ENCODE data around the gene USP40.

USP40 gene

DNA sequence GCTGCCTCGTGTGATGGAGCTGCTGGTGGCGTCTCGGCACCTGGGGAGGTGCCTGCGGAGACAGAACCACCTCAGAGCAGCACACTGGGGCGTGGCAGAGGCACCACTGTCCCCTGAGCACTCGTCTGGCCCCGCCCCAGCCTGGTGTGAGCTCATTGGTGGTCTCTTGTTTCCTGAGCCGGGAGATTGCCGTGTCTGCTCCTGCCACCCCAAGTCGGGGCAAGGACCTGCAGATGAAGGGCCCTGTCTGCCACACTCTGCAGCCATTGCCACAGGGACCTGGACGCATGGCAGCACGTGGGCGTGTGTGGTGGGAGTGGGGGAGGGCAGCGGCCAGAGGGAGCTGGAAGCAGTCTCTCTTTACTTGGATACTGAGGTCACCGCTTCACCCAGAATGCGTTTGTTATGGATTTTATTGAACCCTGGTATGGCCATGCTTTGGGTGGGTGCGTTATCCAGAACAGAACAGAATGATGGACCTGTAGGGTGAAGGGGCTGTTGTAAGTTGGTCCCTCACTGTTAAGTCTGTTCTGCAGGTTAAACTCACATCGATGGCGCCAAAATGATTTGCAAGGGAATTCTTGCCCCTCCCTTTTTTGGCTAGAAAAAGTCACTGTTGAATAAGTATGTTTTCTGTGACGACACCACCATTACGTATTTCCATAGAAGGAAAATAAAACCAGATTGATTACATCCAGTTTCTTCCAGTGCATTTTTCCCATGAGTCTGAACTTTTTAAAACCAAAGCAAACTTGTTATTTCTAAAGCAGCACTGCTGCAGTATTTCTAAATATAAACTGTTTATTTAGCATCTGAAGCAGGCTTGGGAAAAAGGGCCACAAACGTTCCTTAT is 92.0 kb downstream of the USP40 start:
- DNase-seq, result no peak

GRCh38 chr2:233473878-233474277 is 92.7 kb downstream of the USP40 start:
- DNase-seq, result no peak

GRCh38 chr2:233473386-233473791 is 93.2 kb downstream of the USP40 start:
- DNase-seq, result no peak

- no peak for DNase-seq
These were observed 95.1 kb downstream of the USP40 start for GRCh38 chr2:233471291-233472035.

DNA sequence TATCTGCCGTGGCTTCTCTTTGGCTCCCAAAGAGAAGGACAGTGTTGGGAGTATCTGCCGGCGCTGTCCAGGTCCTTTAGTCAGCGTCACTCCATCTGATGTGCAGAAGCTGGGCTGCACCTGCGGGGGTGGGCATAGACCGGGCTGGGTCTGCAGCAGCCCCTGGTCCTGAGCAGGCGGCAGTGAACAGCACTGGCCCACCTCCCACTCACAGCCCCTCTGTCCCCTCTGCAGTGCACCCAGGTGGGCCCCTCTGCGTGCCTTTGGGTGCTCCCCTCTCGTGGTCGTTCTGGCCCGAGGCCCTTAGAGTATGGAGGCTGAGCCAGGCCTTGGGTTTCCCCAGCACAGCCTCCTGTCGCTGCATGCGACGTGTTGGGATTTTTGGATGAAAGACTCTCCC is 95.7 kb downstream of the USP40 start:
- DNase-seq, result no peak

- DNase-seq, result peak; percentile 68
These were observed 96.4 kb downstream of the USP40 start for GRCh38 chr2:233470011-233470687.

- DNase-seq, result peak; percentile 53
These were observed 97.1 kb downstream of the USP40 start for GRCh38 chr2:233469261-233470010.

GRCh38 chr2:233468741-233469110 is 97.9 kb downstream of the USP40 start:
- no peak for DNase-seq

DNA sequence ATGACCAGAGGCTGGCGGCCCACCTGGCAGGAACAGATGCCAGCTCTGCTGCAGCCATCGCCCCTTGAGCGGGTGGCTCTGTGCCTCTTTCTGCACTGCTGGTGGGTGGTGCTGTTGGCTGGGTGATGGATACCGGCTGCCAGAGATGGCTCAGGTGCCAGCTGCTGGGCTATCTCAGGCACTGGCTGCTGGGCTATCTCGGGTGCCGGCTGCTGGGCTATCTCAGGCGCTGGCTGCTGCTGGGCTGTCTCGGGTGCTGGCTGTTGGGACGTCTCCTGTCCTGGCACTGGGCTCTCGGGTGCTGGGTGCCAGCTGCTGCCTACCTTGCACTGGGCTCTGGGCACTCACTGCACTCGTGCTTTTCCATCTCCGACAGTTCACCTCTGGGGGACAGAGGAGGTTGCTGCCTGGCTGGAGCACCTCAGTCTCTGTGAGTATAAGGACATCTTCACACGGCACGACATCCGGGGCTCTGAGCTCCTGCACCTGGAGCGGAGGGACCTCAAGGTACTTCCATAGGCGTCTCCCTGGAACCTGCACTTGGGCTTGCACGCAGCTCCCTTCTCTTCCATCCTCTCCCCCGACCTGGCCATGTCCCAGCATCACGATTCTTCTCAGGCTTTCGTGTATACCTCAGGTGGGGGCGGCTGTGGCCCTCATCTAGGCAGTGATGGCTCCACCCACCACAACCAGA is 98.4 kb downstream of the USP40 start:
- DNase-seq, result no peak

- no peak for DNase-seq
These were observed 99.5 kb downstream of the USP40 start for GRCh38 chr2:233466991-233467603.

DNA sequence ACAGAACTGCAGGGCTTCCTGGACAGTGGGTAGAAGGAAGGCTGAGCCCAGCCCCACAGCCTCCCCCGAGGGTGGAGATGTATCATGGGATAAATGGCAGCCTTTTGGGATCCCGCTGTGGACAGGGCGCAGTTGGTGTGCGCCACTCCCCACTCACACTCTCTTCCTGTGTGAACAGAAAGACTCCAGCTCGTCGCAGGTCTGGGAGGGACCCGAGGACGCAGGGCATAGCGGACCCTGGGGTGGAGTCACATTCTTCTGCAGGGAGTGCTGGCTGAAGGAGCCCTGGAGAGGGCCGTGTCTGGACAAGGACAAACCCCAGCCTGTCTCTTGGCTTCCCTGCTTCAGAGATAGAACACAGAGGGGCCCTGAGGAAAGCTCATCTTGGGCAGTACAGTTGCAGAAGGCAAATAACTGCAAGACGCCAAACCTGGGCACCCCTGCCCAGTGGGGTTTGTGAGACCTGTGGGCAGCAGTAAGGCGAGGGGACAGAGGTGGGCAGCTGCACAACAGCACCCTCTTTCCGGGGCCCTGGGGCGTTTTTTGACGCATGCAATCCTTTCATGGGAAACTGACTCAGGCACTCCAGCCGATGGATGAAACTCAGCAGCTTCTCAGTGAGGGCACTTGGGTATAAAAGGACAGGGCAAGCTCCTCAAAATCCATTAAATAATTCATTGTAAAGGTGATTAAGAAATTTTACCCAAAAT is 101.9 kb downstream of the USP40 start:
- DNase-seq, result no peak

DNA sequence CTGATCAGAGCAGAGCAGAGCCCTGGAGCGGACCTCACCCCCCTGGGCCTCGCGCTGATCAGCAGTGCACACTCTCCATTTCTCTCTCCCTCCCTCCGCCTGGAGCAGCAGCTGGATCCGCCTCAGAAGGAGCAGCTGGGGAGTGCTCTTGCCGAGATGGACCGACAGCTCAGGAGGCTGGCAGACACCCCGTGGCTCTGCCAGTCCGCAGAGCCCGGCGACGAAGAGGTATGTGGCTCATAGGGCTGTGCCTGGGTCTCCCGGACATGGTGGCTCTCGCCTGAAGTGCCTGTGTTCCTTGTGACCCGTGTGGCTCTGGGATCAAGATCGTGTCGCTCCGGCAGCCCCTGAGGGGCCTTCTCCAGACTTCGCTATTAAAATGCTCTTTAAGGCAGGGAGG is 102.5 kb downstream of the USP40 start:
- no peak for DNase-seq

DNA sequence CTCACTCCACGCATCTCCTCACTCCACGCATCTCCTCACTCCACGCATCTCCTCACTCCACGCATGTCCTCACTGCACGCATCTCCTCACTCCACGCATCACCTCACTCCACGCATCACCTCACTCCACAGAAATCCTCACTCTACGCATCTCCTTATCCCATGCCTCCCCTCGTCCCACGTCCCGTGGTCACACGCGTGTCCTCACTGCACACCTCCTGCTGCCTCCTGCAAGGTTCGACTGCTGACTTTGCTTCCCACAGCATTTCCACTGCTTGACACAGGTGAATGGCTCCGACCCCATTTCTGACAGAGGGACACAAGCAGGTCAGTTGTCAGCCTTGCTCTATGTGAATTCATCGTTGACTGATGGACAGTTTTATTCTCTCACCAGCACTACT is 103.0 kb downstream of the USP40 start:
- DNase-seq, result no peak

DNA sequence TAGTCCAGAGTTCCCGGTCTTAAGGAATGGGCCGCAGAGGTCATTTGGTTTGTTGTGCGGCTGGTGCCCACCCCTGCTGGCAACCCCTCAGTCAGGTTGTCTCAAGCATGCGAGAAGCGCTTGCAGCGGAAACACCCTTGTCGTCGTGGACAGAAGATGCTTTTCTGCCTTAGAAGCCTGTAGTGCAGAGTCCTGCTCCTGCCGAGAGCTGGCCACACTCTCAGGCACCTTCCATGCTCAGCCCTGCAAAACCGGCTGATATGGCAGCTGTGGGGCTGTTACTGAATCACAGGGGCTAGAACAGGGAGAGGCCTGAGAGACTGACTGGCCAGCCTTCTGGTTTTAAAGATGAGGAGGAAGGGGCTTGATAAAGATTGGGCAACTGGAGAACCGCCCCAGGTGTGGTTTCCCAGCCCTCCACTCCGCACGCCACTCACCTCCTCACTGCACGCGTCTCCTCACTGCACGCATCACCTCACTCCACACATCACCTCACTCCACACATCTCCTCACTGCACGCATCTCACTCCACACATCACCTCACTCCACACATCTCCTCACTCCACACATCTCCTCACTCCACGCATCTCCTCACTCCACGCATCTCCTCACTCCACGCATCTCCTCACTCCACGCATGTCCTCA is 103.6 kb downstream of the USP40 start:
- DNase-seq, result no peak

- no peak for DNase-seq
These were observed 104.3 kb downstream of the USP40 start for GRCh38 chr2:233462202-233462785.

DNA sequence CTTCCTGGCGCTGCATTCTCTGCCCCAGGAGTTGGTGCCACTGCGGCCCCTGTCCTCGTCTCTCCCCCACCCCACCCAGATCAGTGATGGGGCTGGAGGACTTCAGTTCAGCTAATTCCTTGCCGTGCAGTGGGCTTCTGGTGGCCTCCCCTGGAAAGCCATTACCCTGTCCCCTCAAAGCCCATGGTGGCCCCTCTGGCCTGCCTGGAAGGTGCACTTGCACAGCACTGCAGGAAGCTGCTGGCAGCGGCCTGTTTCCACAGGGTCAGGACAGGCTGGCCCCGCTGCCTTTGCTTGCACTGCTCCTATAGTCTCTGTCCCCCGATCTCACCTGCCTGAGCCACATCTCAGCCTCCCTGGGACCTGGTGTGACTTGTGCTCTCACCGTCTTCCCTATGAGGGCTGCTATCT is 105.1 kb downstream of the USP40 start:
- DNase-seq, result no peak

GRCh38 chr2:233460726-233461441 is 105.7 kb downstream of the USP40 start:
- DNase-seq, result peak; percentile 50

- no peak for DNase-seq
These were observed 107.2 kb downstream of the USP40 start for GRCh38 chr2:233459426-233459825.

DNA sequence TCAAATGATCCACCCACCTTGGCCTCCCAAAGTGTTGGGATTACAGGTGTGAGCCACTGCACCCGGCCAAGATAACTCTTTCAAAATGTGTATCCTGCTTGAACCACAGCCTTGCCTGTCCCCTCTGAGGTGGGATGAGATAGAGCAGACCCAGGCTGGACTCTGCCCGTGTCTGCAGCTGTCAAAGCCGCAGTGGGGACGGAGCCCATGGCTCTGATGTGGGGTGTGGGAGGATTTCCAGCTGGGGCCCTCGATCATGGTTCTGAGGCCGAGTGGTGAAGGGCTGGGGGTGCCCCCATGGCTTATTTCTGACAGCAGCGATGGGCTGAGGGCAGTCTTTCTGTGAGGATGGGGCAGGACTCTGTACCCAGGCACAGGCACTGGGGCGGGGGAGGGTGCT is 107.8 kb downstream of the USP40 start:
- no peak for DNase-seq
